GM10266 (cell line): ENCODE data around the gene ST3GAL3.

ENCODE experiments used
- DNase-seq: peaks from one replicate; pipeline ENCODE4 v3.0.0; 2012; ENCODE audit errors: extremely low spot score
- TF ChIP-seq, protein P1 (sequence below): IDR thresholded peaks from 2 replicates; pipeline ENCODE4 v1.5.1; 2012; ENCODE audit warnings: mild to moderate bottlenecking, low read depth; ENCODE audit not compliant: control insufficient read depth, insufficient read depth; ENCODE audit errors: missing control alignments

Gene ST3GAL3

DNA sequence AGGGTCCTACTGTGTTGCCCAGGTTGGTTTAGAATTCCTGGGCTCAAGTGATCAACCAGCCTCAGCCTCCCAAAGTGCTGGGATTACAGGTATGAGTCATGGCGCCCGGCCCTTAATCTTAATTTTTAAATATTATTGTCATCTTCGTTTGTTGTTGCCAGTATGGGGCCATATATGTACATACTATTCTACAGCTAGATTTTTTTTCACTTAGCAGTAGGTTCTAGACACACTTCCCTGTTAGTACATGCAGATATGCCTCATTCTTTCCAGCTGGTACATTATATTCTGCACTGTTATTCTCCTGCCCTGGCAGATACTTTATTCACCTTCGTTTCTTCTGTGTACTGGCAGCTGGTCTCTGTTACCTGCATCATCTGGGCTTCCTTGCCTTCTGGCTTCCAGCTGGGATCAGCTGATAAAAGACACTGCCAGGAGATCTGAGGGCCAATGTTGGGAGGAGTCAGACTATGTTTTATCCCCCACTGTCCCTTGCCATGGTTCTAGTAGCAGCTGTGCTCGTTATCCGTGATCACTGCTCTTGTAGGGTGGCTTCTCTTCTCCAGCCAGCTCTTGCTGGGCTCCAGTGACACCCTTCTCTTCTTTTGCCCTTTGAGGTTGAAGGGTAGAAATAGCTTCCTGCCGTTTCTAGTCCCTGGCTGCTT lies 24.7 kb downstream of the ST3GAL3 start:
- TF ChIP-seq, protein P1, sequence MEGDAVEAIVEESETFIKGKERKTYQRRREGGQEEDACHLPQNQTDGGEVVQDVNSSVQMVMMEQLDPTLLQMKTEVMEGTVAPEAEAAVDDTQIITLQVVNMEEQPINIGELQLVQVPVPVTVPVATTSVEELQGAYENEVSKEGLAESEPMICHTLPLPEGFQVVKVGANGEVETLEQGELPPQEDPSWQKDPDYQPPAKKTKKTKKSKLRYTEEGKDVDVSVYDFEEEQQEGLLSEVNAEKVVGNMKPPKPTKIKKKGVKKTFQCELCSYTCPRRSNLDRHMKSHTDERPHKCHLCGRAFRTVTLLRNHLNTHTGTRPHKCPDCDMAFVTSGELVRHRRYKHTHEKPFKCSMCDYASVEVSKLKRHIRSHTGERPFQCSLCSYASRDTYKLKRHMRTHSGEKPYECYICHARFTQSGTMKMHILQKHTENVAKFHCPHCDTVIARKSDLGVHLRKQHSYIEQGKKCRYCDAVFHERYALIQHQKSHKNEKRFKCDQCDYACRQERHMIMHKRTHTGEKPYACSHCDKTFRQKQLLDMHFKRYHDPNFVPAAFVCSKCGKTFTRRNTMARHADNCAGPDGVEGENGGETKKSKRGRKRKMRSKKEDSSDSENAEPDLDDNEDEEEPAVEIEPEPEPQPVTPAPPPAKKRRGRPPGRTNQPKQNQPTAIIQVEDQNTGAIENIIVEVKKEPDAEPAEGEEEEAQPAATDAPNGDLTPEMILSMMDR: no peak
- DNase-seq: no peak

- TF ChIP-seq, protein P1: no peak
- DNase-seq: no peak
Measured at GRCh38 chr1:43736819-43737218, 29.5 kb downstream of the ST3GAL3 start.

GRCh38 chr1:43742026-43742425 lies 34.7 kb downstream of the ST3GAL3 start:
- TF ChIP-seq, protein P1: no peak

DNA sequence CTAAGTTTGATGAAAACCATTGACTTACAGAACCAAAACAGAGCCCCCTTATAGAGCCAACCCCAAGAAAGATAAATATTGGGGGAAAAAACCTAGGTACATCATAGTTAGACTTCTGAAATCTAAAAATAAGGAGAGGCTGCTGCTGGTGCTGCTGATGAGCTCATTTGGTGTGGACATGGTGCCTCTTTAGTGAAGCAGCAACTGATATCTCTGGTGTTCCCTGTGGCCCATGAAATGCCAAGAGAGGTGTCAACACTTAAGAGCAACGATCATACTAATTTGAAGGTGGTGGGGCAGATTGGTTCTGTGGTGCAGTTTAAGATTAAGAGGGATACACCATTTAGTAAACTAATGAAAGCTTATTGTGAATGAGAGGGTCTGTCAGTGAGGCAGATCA lies 35.9 kb downstream of the ST3GAL3 start:
- TF ChIP-seq, protein P1: no peak
- DNase-seq: no peak

More at GRCh38 chr1:43742026-43742425, 34.7 kb downstream of the ST3GAL3 start:
- DNase-seq: no peak

DNA sequence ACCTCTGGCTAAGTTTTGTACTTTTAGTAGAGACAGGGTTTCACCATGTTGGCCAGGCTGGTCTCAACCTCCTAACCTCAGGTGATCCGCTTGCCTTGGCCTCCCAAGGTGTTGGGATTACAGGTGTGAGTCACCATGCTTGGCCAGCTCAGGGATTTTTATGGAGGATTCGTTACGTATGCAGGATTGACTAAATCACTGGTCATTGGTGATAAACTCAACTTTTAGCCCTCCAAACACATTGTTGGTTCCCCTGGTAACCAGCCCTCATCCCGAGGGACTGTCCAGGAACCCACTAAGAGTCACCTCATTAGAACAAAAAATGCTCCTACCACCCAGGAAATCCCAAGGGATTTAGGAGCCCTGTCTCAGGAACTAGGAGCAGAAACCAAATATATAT lies 40.4 kb downstream of the ST3GAL3 start:
- DNase-seq: no peak
- TF ChIP-seq, protein P1: no peak

GRCh38 chr1:43750083-43750482 lies 42.7 kb downstream of the ST3GAL3 start:
- TF ChIP-seq, protein P1: no peak
- DNase-seq: no peak

DNA sequence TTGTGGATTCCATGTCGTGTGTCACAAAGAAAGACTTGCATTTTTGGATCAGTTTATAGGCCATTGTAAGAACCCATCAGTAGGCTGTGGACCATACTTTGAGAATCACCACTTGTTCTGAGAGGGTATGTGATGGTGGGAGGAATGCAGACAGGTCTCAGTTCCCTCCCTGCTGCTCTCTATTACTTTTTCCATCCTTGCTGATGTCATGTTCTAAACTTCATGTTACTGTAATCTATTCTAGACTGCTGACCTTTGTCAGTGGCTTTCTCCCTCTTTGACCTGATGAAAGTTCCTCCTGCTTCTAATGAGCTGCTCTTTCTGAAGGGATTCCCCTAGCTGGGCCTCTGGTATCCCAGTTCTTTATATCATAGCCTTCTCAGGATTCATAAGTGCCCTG lies 46.1 kb downstream of the ST3GAL3 start:
- TF ChIP-seq, protein P1: no peak
- DNase-seq: peak; percentile 39
